MV-4-11 (cell line): ENCODE results near the gene MRAP.

Experiments used
- DNase-seq: peaks from one replicate; lab custom pipeline; 2025; lab: John Stamatoyannopoulos, UW

MRAP gene

GRCh38 chr21:32322676-32323075, 24.0 kb downstream of the MRAP start:
- no peak for DNase-seq

GRCh38 chr21:32325706-32326105, 27.1 kb downstream of the MRAP start:
- DNase-seq: no peak

- DNase-seq: no peak
Measured at GRCh38 chr21:32328595-32328994, 29.9 kb downstream of the MRAP start.

- DNase-seq: no peak
Measured at GRCh38 chr21:32329331-32329730, 30.7 kb downstream of the MRAP start.

- DNase-seq: no peak
Measured at GRCh38 chr21:32329776-32330175, 31.1 kb downstream of the MRAP start.

GRCh38 chr21:32330784-32331311, 32.2 kb downstream of the MRAP start:
- DNase-seq: no peak

GRCh38 chr21:32331444-32332305, 33.0 kb downstream of the MRAP start:
- DNase-seq: no peak

- DNase-seq: no peak
Measured at GRCh38 chr21:32332463-32332951, 33.9 kb downstream of the MRAP start.

GRCh38 chr21:32333953-32334673, 35.5 kb downstream of the MRAP start:
- no peak for DNase-seq

GRCh38 chr21:32334980-32335531, 36.4 kb downstream of the MRAP start:
- no peak for DNase-seq

- DNase-seq: no peak
Measured at GRCh38 chr21:32335601-32336575, 37.2 kb downstream of the MRAP start.

GRCh38 chr21:32336711-32337110, 38.1 kb downstream of the MRAP start:
- no peak for DNase-seq

GRCh38 chr21:32337206-32337605, 38.6 kb downstream of the MRAP start:
- no peak for DNase-seq

- no peak for DNase-seq
Measured at GRCh38 chr21:32338209-32338921, 39.7 kb downstream of the MRAP start.

- DNase-seq: no peak
Measured at GRCh38 chr21:32340863-32341848, 42.5 kb downstream of the MRAP start.

- DNase-seq: no peak
Measured at GRCh38 chr21:32346951-32347350, 48.3 kb downstream of the MRAP start.

- DNase-seq: no peak
Measured at GRCh38 chr21:32347351-32347750, 48.7 kb downstream of the MRAP start.

GRCh38 chr21:32347977-32348376, 49.3 kb downstream of the MRAP start:
- DNase-seq: no peak

GRCh38 chr21:32348604-32349332, 50.1 kb downstream of the MRAP start:
- no peak for DNase-seq
